SK-N-SH (cell line): ENCODE measurements around the gene RAD51B.

Source experiments
- NFIC ChIP-seq: IDR thresholded peaks from 2 replicates; pipeline ENCODE4 v1.4.0; 2012; ENCODE audit warnings: borderline replicate concordance
- POLR2AphosphoS5 ChIP-seq: IDR thresholded peaks from 2 replicates; pipeline ENCODE4 v1.6.1; 2012; ENCODE audit warnings: low read depth, low read length
- TF ChIP-seq, protein P1 (sequence below): fragments of 150-350 bp; IDR thresholded peaks from 2 replicates; pipeline ENCODE4 v1.6.1; 2017; ENCODE audit warnings: antibody characterized with exemption, low read length, low read depth, borderline replicate concordance
- TF ChIP-seq, protein P2 (sequence below): fragments of 200-600 bp; sonication (generic); IDR thresholded peaks from 2 replicates; pipeline ENCODE4 v1.6.1; 2017; ENCODE audit warnings: antibody characterized with exemption, mild to moderate bottlenecking, moderate library complexity

DNA sequence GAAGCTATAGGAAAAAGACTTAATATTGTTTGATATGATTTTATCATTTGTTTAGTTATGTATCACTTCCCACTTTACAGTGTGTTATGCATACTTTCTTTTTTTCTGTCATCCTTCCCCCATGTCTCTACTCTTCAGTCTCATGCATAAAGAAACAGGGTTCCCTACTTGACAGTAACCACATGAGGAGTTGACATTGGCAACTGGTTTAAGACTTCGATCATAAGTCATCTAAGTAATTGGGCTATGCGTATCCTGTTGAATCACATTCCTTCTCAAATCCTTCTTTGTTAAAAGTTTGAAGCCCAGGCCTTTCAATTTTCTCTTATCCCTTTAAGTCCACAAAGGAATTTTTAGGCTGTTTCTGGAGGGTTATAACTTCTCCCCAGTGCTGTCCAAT lies 358.7 kb downstream of the RAD51B start:
- no peak for TF ChIP-seq POLR2AphosphoS5
- TF ChIP-seq NFIC = no peak
- TF ChIP-seq, protein P1, sequence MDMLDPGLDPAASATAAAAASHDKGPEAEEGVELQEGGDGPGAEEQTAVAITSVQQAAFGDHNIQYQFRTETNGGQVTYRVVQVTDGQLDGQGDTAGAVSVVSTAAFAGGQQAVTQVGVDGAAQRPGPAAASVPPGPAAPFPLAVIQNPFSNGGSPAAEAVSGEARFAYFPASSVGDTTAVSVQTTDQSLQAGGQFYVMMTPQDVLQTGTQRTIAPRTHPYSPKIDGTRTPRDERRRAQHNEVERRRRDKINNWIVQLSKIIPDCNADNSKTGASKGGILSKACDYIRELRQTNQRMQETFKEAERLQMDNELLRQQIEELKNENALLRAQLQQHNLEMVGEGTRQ = no peak
- TF ChIP-seq, protein P2, sequence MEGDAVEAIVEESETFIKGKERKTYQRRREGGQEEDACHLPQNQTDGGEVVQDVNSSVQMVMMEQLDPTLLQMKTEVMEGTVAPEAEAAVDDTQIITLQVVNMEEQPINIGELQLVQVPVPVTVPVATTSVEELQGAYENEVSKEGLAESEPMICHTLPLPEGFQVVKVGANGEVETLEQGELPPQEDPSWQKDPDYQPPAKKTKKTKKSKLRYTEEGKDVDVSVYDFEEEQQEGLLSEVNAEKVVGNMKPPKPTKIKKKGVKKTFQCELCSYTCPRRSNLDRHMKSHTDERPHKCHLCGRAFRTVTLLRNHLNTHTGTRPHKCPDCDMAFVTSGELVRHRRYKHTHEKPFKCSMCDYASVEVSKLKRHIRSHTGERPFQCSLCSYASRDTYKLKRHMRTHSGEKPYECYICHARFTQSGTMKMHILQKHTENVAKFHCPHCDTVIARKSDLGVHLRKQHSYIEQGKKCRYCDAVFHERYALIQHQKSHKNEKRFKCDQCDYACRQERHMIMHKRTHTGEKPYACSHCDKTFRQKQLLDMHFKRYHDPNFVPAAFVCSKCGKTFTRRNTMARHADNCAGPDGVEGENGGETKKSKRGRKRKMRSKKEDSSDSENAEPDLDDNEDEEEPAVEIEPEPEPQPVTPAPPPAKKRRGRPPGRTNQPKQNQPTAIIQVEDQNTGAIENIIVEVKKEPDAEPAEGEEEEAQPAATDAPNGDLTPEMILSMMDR = no peak
